Gastroesophageal sphincter (tissue), 3 donors: Measurements from ENCODE around the gene FGF18.

Source experiments
- POLR2A ChIP-seq, 2 donors: fragments of 450-650 bp; IDR thresholded peaks; one replicate each; pipeline ENCODE4 v1.6.1; 2017; ENCODE audit warnings: antibody characterized with exemption in 2 of 2, mild to moderate bottlenecking in 2 of 2, moderate library complexity in 1 of 2
- TF ChIP-seq, protein P1 (sequence below), 4 experiments: fragments of 200-600 bp in 2 of 4; fragments of 450-650 bp in 2 of 4; sonication (generic) in 1 of 4; IDR thresholded peaks; one replicate each; pipeline ENCODE4 v1.5.1; 2017 to 2019; ENCODE audit warnings: antibody characterized with exemption in 4 of 4, mild to moderate bottlenecking in 2 of 4, moderate library complexity in 2 of 4

DNA sequence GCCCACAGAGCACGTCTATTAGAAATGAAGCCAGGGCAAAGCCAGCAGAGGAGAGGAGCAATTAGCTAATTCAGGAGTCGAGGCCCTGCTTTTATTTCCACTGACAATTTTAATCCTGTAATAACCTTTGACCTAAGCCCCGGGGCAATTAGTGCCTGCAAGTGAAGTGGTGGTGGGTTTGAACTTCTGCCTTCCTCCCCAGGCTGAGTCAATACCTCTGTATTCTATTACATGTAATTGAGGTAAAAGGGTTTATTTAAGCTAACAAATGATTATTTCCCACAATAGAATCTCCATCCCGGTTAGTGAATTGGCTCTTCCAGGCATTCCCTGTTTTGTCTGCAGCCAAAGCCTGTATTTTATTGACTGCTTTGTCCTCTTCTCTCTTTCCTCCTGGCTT is 49.9 kb downstream of the FGF18 start:
- TF ChIP-seq, protein P1, sequence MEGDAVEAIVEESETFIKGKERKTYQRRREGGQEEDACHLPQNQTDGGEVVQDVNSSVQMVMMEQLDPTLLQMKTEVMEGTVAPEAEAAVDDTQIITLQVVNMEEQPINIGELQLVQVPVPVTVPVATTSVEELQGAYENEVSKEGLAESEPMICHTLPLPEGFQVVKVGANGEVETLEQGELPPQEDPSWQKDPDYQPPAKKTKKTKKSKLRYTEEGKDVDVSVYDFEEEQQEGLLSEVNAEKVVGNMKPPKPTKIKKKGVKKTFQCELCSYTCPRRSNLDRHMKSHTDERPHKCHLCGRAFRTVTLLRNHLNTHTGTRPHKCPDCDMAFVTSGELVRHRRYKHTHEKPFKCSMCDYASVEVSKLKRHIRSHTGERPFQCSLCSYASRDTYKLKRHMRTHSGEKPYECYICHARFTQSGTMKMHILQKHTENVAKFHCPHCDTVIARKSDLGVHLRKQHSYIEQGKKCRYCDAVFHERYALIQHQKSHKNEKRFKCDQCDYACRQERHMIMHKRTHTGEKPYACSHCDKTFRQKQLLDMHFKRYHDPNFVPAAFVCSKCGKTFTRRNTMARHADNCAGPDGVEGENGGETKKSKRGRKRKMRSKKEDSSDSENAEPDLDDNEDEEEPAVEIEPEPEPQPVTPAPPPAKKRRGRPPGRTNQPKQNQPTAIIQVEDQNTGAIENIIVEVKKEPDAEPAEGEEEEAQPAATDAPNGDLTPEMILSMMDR (IDR thresholded peaks at IDR 0.05) = no peak
- TF ChIP-seq POLR2A (IDR thresholded peaks at IDR 0.05) = no peak
